ENCODE measurements around the gene AMH.

DNA sequence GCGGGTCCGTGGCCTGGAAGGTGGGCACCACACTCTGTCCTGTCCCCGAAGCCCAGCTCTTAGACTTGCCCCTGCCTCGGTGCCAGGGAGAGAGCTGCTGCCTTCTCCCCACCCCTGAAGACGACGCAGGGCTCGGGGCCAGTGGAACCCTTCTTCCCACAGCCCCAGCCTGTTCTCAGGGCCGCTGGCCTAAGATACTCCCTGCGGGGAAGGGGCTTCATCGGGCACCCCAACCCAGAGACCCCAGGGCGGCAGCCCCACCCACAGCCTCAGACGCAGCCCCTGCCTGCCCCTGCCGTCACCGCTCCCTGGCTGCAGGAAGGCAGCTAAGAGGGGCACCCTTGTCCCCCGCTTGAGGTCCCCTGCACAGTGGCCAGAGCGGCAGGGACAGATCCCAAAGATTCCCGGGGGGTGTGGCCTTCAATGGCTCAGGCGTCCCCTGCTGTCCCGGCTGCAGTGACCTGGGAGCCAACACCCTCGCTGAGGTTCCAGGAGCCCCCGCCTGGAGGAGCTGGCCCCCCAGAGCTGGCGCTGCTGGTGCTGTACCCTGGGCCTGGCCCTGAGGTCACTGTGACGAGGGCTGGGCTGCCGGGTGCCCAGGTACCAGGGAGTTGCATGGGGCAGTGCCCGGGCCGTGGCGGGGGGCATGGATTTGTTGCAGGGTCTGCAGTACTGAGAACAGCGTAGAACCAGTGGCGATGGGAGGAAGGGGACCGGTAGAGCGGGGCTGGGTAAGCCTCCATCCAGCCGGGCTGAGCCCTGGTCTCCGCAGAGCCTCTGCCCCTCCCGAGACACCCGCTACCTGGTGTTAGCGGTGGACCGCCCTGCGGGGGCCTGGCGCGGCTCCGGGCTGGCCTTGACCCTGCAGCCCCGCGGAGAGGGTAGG is 1.0 kb downstream of the AMH start:
- TF ChIP-seq, protein P1, sequence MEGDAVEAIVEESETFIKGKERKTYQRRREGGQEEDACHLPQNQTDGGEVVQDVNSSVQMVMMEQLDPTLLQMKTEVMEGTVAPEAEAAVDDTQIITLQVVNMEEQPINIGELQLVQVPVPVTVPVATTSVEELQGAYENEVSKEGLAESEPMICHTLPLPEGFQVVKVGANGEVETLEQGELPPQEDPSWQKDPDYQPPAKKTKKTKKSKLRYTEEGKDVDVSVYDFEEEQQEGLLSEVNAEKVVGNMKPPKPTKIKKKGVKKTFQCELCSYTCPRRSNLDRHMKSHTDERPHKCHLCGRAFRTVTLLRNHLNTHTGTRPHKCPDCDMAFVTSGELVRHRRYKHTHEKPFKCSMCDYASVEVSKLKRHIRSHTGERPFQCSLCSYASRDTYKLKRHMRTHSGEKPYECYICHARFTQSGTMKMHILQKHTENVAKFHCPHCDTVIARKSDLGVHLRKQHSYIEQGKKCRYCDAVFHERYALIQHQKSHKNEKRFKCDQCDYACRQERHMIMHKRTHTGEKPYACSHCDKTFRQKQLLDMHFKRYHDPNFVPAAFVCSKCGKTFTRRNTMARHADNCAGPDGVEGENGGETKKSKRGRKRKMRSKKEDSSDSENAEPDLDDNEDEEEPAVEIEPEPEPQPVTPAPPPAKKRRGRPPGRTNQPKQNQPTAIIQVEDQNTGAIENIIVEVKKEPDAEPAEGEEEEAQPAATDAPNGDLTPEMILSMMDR (IDR thresholded peaks at IDR 0.05): no peak
- no peak for TF ChIP-seq POLR2A (IDR thresholded peaks at IDR 0.05)
